IMR-90 (cell line): ENCODE measurements around the gene RAI14. TPM values are rescaled to one million over a fixed set of nuclear protein-coding genes. Genes with fewer than 3 reads are reported as not detected.

ENCODE experiments used
- ATAC-seq: fragments of 200-7000 bp; cut with Tn5 transposase; 2 replicates; pipeline ENCODE4 v1.9.1; 2020; ENCODE audit warnings: low read depth, mild to moderate bottlenecking, moderate library complexity
- BruUV-seq: library from RNA; stranded (reverse); fragments of 400-500 nt; replicated peaks from 2 replicates; lab custom pipeline; 2021; lab: Mats Ljungman, UMichigan
- CTCF ChIA-PET: fragments of 300-600 bp; formaldehyde crosslinking; extraction: SDS; loops from one replicate; lab custom pipeline; 2021; ENCODE audit warnings: antibody characterized with exemption; lab: Yijun Ruan, JAX
- POLR2A ChIA-PET: fragments of 300-600 bp; sonication (Branson Sonifier 250); formaldehyde crosslinking; loops from one replicate; lab custom pipeline; 2022; ENCODE audit warnings: antibody characterized with exemption; ENCODE audit not compliant: unreplicated experiment; lab: Charles Lee
- DNase-seq: peaks from one replicate; pipeline ENCODE4 v3.0.0; 2013
- H2AFZ ChIP-seq: replicated peaks from 2 replicates; pipeline ENCODE3; 2013; ENCODE audit warnings: low read length, mild to moderate bottlenecking; ENCODE audit not compliant: poor library complexity
- H2AK5ac ChIP-seq: 2 replicates; pipeline ENCODE4 v1.6.1; 2013; ENCODE audit warnings: low read depth, low read length, inconsistent platforms
- H2AK9ac ChIP-seq: replicated peaks from 2 replicates; pipeline ENCODE3; 2013; ENCODE audit warnings: mild to moderate bottlenecking, low read depth, low read length, moderate library complexity; ENCODE audit not compliant: poor library complexity
- H2BK120ac ChIP-seq: 2 replicates; pipeline ENCODE4 v1.6.1; 2013; ENCODE audit warnings: low read depth, low read length, inconsistent platforms
- H2BK15ac ChIP-seq: 3 replicates; pipeline ENCODE4 v1.6.1; 2013; ENCODE audit warnings: low read depth, low read length, inconsistent platforms
- H2BK20ac ChIP-seq: 2 replicates; pipeline ENCODE4 v1.6.1; 2013; ENCODE audit warnings: low read depth, mild to moderate bottlenecking, inconsistent platforms, low read length, moderate library complexity
- H2BK5ac ChIP-seq: 2 replicates; pipeline ENCODE4 v1.6.1; 2013; ENCODE audit warnings: mild to moderate bottlenecking, low read depth, low read length, inconsistent platforms; ENCODE audit not compliant: poor library complexity, severe bottlenecking
- H3K14ac ChIP-seq: replicated peaks from 2 replicates; pipeline ENCODE4 v1.6.1; 2013; ENCODE audit warnings: low read depth, low read length, inconsistent platforms
- H3K18ac ChIP-seq: 2 replicates; pipeline ENCODE4 v1.6.1; 2013; ENCODE audit warnings: low read depth, low read length, control low read depth
- H3K23ac ChIP-seq: 2 replicates; pipeline ENCODE4 v1.6.1; 2013; ENCODE audit warnings: low read depth, low read length, inconsistent platforms
- H3K27ac ChIP-seq: 2 replicates; pipeline ENCODE4 v1.5.1; 2013; ENCODE audit warnings: mild to moderate bottlenecking, control low read depth, low read length; ENCODE audit not compliant: insufficient read depth
- H3K27me3 ChIP-seq: 2 replicates; pipeline ENCODE4 v1.6.1; 2013; ENCODE audit warnings: low read length; ENCODE audit not compliant: control insufficient read depth, insufficient read depth
- H3K36me3 ChIP-seq: 2 replicates; pipeline ENCODE4 v1.6.1; 2013; ENCODE audit warnings: low read length, mixed read lengths; ENCODE audit not compliant: control insufficient read depth, insufficient read depth
- H3K4ac ChIP-seq: 2 replicates; pipeline ENCODE4 v1.6.1; 2013; ENCODE audit warnings: low read depth, low read length, inconsistent platforms
- H3K4me1 ChIP-seq: 2 replicates; pipeline ENCODE4 v1.6.1; 2013; ENCODE audit warnings: low read length, mixed read lengths; ENCODE audit not compliant: control insufficient read depth, insufficient read depth
- H3K4me2 ChIP-seq: 2 replicates; pipeline ENCODE4 v1.6.1; 2013; ENCODE audit warnings: low read depth, mild to moderate bottlenecking, control low read depth, low read length, moderate library complexity
- H3K4me3 ChIP-seq: 2 replicates; pipeline ENCODE4 v1.5.1; 2013; ENCODE audit warnings: low read depth, mild to moderate bottlenecking, control low read depth, low read length, moderate library complexity; ENCODE audit not compliant: insufficient read depth
- H3K56ac ChIP-seq: 2 replicates; pipeline ENCODE4 v1.6.1; 2013; ENCODE audit warnings: low read length, inconsistent platforms; ENCODE audit not compliant: insufficient read depth; ENCODE audit errors: extremely low read depth
- H3K79me1 ChIP-seq, 2 experiments: 2 replicates each; pipeline ENCODE4 v1.6.1; 2013; ENCODE audit warnings: low read length in 2 of 2, inconsistent platforms in 1 of 2, low read depth in 1 of 2
- H3K9ac ChIP-seq: 2 replicates; pipeline ENCODE4 v1.6.1; 2013; ENCODE audit warnings: low read depth, low read length, control low read depth
- H3K9me1 ChIP-seq: 2 replicates; pipeline ENCODE4 v1.6.1; 2013; ENCODE audit warnings: low read length, inconsistent platforms; ENCODE audit not compliant: insufficient read depth
- H3K9me3 ChIP-seq: 2 replicates; pipeline ENCODE4 v1.6.1; 2013; ENCODE audit warnings: low read length; ENCODE audit not compliant: control insufficient read depth, insufficient read depth
- H4K20me1 ChIP-seq: 2 replicates; pipeline ENCODE4 v1.6.1; 2013; ENCODE audit warnings: low read length, inconsistent platforms; ENCODE audit not compliant: insufficient read depth
- H4K5ac ChIP-seq: 2 replicates; pipeline ENCODE4 v1.6.1; 2013; ENCODE audit warnings: mild to moderate bottlenecking, low read depth, low read length, control low read depth
- H4K8ac ChIP-seq, 2 experiments: 2 replicates each; pipeline ENCODE4 v1.6.1; 2013; ENCODE audit warnings: low read depth in 2 of 2, low read length in 2 of 2, control low read depth in 1 of 2, inconsistent platforms in 1 of 2
- H4K91ac ChIP-seq: 2 replicates; pipeline ENCODE4 v1.6.1; 2013; ENCODE audit warnings: low read depth, low read length, inconsistent platforms; ENCODE audit not compliant: insufficient read depth
- BHLHE40 ChIP-seq: fragments of 150-350 bp; IDR thresholded peaks from 2 replicates; pipeline ENCODE4 v1.6.1; 2016; ENCODE audit warnings: mild to moderate bottlenecking, low read depth, low read length
- CEBPB ChIP-seq: IDR thresholded peaks from 2 replicates; pipeline ENCODE4 v1.6.1; 2012; ENCODE audit warnings: low read depth, low read length, improper control_type of control experiment
- ELK1 ChIP-seq: fragments of 150-350 bp; IDR thresholded peaks from 2 replicates; pipeline ENCODE4 v1.6.1; 2016; ENCODE audit warnings: low read depth, mild to moderate bottlenecking, low read length, moderate library complexity, borderline replicate concordance
- MAZ ChIP-seq: IDR thresholded peaks from 2 replicates; pipeline ENCODE4 v1.6.1; 2012; ENCODE audit warnings: low read depth, mild to moderate bottlenecking, low read length, improper control_type of control experiment, moderate library complexity, borderline replicate concordance
- RAD21 ChIP-seq: IDR thresholded peaks from 2 replicates; pipeline ENCODE4 v1.6.1; 2012; ENCODE audit warnings: low read length, improper control_type of control experiment
- RCOR1 ChIP-seq: IDR thresholded peaks from 2 replicates; pipeline ENCODE4 v1.6.1; 2012; ENCODE audit warnings: mild to moderate bottlenecking, low read length, improper control_type of control experiment; ENCODE audit not compliant: insufficient replicate concordance
- SMC3 ChIP-seq: fragments of 150-350 bp; IDR thresholded peaks from 2 replicates; pipeline ENCODE4 v1.6.1; 2016; ENCODE audit warnings: low read depth, mild to moderate bottlenecking, antibody characterized with exemption, low read length, moderate library complexity
- dilution Hi-C: fragments of 300-500 bp; cut with HindIII; formaldehyde crosslinking; loops from one replicate; pipeline ENCODE4 v1.14.3; 2018; ENCODE audit warnings: low sequenced_read_pairs; ENCODE audit not compliant: unreplicated experiment
- in situ Hi-C: fragments of 300-500 bp; cut with MboI; formaldehyde crosslinking; loops from 3 replicates; pipeline ENCODE4 v1.14.3; 2019; ENCODE audit warnings: low sequenced_read_pairs, inconsistent platforms, mixed read lengths
- intact Hi-C: fragments of 100-400 bp; cut with micrococcal nuclease; formaldehyde crosslinking; loops from 2 replicates; pipeline ENCODE4 v1.10.0; 2022
- polyA plus RNA-seq, 3 experiments: library from polyadenylated mRNA; depleted of rRNA; stranded (reverse); fragments of >200 nt; gene quantifications; 2 replicates each; pipeline ENCODE4 v1.2.3, GENCODE V29; 2012; ENCODE audit warnings: low replicate concordance in 1 of 3
- total RNA-seq: library from RNA; depleted of rRNA; stranded (reverse); fragments of >200 nt; gene quantifications from 2 replicates; pipeline ENCODE4 v1.2.3, GENCODE V29; 2012

The RAI14 gene
- total and polyA plus RNA-seq, 2 of the 4 experiments (the other 2 are of a cell fraction), result 221 to 267 TPM

GRCh38 chr5:34610546-34610945 is 45.6 kb upstream of the RAI14 start:
- ATAC-seq (no peak), DNase-seq (no peak)
- peak overlapping the region; percentile 10; the same call in 1 of the 2 replicates for H3K4me2 ChIP-seq
- H3K9me1 ChIP-seq, result peaks cover 13% of the 10 kb centered on the region
- intact Hi-C loops (no loop called here), dilution Hi-C loops (no loop called here), in situ Hi-C loops (no loop called here)
- H4K8ac ChIP-seq, result peak overlapping the region; percentile 50 to 96; a peak in 3 of 4 replicates
- CTCF ChIA-PET, result interaction anchor here (0.6 to 1.3 kb wide), 2 partner anchors 41 to 833 kb away, joined by 4 to 5 read pairs; no protein-coding TSS in a partner anchor
- H3K23ac ChIP-seq, result peak overlapping the region; percentile 91; the same call in 1 of the 2 replicates
- H3K4ac ChIP-seq, result peak overlapping the region; percentile 97; the same call in 1 of the 2 replicates
- H4K91ac ChIP-seq, result peak overlapping the region; percentile 92
- no peak overlapping the region for H2AFZ ChIP-seq
- peak overlapping the region; percentile 93 for H3K14ac ChIP-seq
- peak overlapping the region; percentile 74 for H2BK15ac ChIP-seq
- H4K20me1 ChIP-seq, result no peaks in the 10 kb centered on the region
- peak overlapping the region; percentile 5; the same call in 1 of the 2 replicates for H3K27ac ChIP-seq
- no peaks in the 10 kb centered on the region for H3K9me3 ChIP-seq
- TF ChIP-seq SMC3 (no peak), RAD21 (no peak), MAZ (no peak), ELK1 (no peak), CEBPB (no peak), RCOR1 (no peak), BHLHE40 (no peak)
- H2AK5ac ChIP-seq, result peak overlapping the region; percentile 87; the same call in 1 of the 2 replicates
- no peaks in the 10 kb centered on the region for H3K27me3 ChIP-seq
- H3K9ac ChIP-seq, result no peak overlapping the region
- no peak overlapping the region for H2AK9ac ChIP-seq
- peak overlapping the region; percentile 95 for H2BK120ac ChIP-seq
- peak overlapping the region; percentile 97 for H2BK20ac ChIP-seq
- H3K18ac ChIP-seq, result peak overlapping the region; percentile 83
- no peak overlapping the region for H3K4me3 ChIP-seq
- H3K56ac ChIP-seq, result no peak overlapping the region
- POLR2A ChIA-PET, result no interaction called here
- BruUV-seq, result no TSS peak
- H2BK5ac ChIP-seq, result peak overlapping the region; percentile 98
- peaks cover 0 to 14% of the 10 kb centered on the region in 2 experiments; a peak in 2 of 4 replicates for H3K79me1 ChIP-seq
- H3K36me3 ChIP-seq, result no peaks in the 10 kb centered on the region
- peak overlapping the region; percentile 30; the same call in 1 of the 2 replicates for H4K5ac ChIP-seq
- H3K4me1 ChIP-seq, result peaks cover 10% of the 10 kb centered on the region
